SK-N-SH (cell line): ENCODE data around the gene ATP8B1. TPM values are rescaled to one million over a fixed set of nuclear protein-coding genes. Genes with fewer than 3 reads are reported as not detected.

ENCODE experiments used
- CTCF ChIA-PET: fragments of 300-600, 350-600 bp; formaldehyde crosslinking; extraction: SDS; loops from one replicate; lab custom pipeline; 2021; lab: Yijun Ruan, JAX
- POLR2A ChIA-PET: fragments of 350-600 bp; sonication (Branson Sonifier 250); formaldehyde crosslinking; extraction: SDS; loops from one replicate; lab custom pipeline; 2020; ENCODE audit warnings: antibody characterized with exemption, inconsistent platforms; lab: Yijun Ruan, JAX
- DNase-seq: peaks from one replicate; pipeline ENCODE4 v3.0.0; 2012
- H2AFZ ChIP-seq: fragments of 200-600 bp; sonication (generic); 2 replicates; pipeline ENCODE4 v1.8.1; 2016; ENCODE audit warnings: antibody characterized with exemption, mild to moderate bottlenecking, low read depth
- H3F3A ChIP-seq: fragments of 200-600 bp; sonication (generic); replicated peaks from 2 replicates; pipeline ENCODE3; 2016; ENCODE audit warnings: antibody characterized with exemption, mild to moderate bottlenecking; ENCODE audit not compliant: insufficient read depth
- H3K27ac ChIP-seq, 2 experiments: fragments of 200-500 bp in 1 of 2; fragments of 200-600 bp in 1 of 2; sonication (Bioruptor generic) in 1 of 2; sonication (generic), shearing (Covaris generic) in 1 of 2; 2 replicates each; pipeline versions ENCODE4 v1.5.1 to v1.6.1; 2014 to 2016; ENCODE audit warnings: low read depth in 2 of 2, inconsistent platforms in 1 of 2, low read length in 1 of 2, mild to moderate bottlenecking in 1 of 2, mixed read lengths in 1 of 2
- H3K27me3 ChIP-seq: fragments of 200-600 bp; sonication (generic), shearing (Covaris generic); 2 replicates; pipeline ENCODE4 v1.6.1; 2016; ENCODE audit warnings: mixed run types; ENCODE audit not compliant: insufficient read depth
- H3K36me3 ChIP-seq, 2 experiments: fragments of 200-500 bp in 1 of 2; fragments of 200-600 bp in 1 of 2; sonication (Bioruptor generic) in 1 of 2; sonication (generic) in 1 of 2; replicated peaks in 1 of 2; 2 replicates each; pipeline versions ENCODE3 to v1.5.1; 2014 to 2016; ENCODE audit warnings: low read length in 1 of 2, mild to moderate bottlenecking in 1 of 2; ENCODE audit not compliant: insufficient read depth in 2 of 2, control insufficient read depth in 1 of 2
- H3K4me1 ChIP-seq, 2 experiments: fragments of 200-500 bp in 1 of 2; fragments of 200-600 bp in 1 of 2; sonication (Bioruptor generic) in 1 of 2; sonication (generic), shearing (Covaris generic) in 1 of 2; 2 replicates each; pipeline versions ENCODE4 v1.5.1 to v1.6.1; 2014 to 2016; ENCODE audit warnings: low read depth in 1 of 2, low read length in 1 of 2, mixed run types in 1 of 2; ENCODE audit not compliant: insufficient read depth in 2 of 2, control insufficient read depth in 1 of 2
- H3K4me2 ChIP-seq: fragments of 200-600 bp; sonication (generic), shearing (Covaris generic); 2 replicates; pipeline ENCODE4 v1.6.1; 2017; ENCODE audit warnings: mixed run types
- H3K4me3 ChIP-seq, 2 experiments: fragments of 200-500 bp in 1 of 2; fragments of 200-600 bp in 1 of 2; sonication (Bioruptor generic) in 1 of 2; sonication (generic), shearing (Covaris generic) in 1 of 2; 2 replicates each; pipeline versions ENCODE4 v1.5.1 to v1.8.1; 2014 to 2016; ENCODE audit warnings: low read depth in 2 of 2, inconsistent platforms in 1 of 2, low read length in 1 of 2, mild to moderate bottlenecking in 1 of 2, mixed read lengths in 1 of 2, moderate library complexity in 1 of 2
- H3K79me2 ChIP-seq: fragments of 200-600 bp; sonication (generic); 2 replicates; pipeline ENCODE4 v1.8.1; 2017; ENCODE audit warnings: mild to moderate bottlenecking; ENCODE audit not compliant: insufficient read depth
- H3K9ac ChIP-seq: fragments of 200-600 bp; sonication (generic); 2 replicates; pipeline ENCODE4 v1.6.1; 2017; ENCODE audit warnings: mixed run types
- H3K9me2 ChIP-seq: fragments of 200-600 bp; sonication (generic); 2 replicates; pipeline ENCODE4 v1.6.1; 2017; ENCODE audit warnings: mixed run types
- H3K9me3 ChIP-seq: fragments of 200-600 bp; sonication (generic); 2 replicates; pipeline ENCODE4 v1.6.1; 2017; ENCODE audit warnings: mixed run types, mild to moderate bottlenecking, moderate library complexity
- H4K20me1 ChIP-seq: fragments of 200-600 bp; sonication (generic); 2 replicates; pipeline ENCODE4 v1.6.1; 2017; ENCODE audit warnings: mild to moderate bottlenecking, mixed run types; ENCODE audit not compliant: insufficient read depth
- CTCF ChIP-seq: fragments of 200-600 bp; sonication (generic); IDR thresholded peaks from 2 replicates; pipeline ENCODE4 v1.6.1; 2017; ENCODE audit warnings: antibody characterized with exemption, mild to moderate bottlenecking, moderate library complexity
- ELF1 ChIP-seq: IDR thresholded peaks from 2 replicates; pipeline ENCODE4 v1.4.0; 2012
- EP300 ChIP-seq, 2 experiments: IDR thresholded peaks; 2 replicates each; pipeline versions ENCODE4 v1.4.0 to v1.6.1; 2012; ENCODE audit warnings: borderline replicate concordance in 1 of 2, low read depth in 1 of 2, low read length in 1 of 2
- EZH2phosphoT487 ChIP-seq: fragments of 200-600 bp; sonication (generic); IDR thresholded peaks from 2 replicates; pipeline ENCODE4 v1.6.1; 2017; ENCODE audit warnings: low read depth, mixed run types, mild to moderate bottlenecking, antibody characterized with exemption, moderate library complexity, borderline replicate concordance
- FOSL2 ChIP-seq: IDR thresholded peaks from 2 replicates; pipeline ENCODE4 v1.4.0; 2012; ENCODE audit warnings: low read depth, mild to moderate bottlenecking, moderate library complexity, borderline replicate concordance
- FOXJ3 ChIP-seq: sonication (generic); formaldehyde crosslinking; IDR thresholded peaks from 2 replicates; pipeline ENCODE4 v1.5.1; 2020; ENCODE audit warnings: mild to moderate bottlenecking, missing genetic modification reagents
- FOXM1 ChIP-seq: IDR thresholded peaks from 2 replicates; pipeline ENCODE4 v1.4.0; 2012; ENCODE audit warnings: low read depth, mild to moderate bottlenecking
- GABPA ChIP-seq: IDR thresholded peaks from 2 replicates; pipeline ENCODE4 v1.4.0; 2012; ENCODE audit warnings: low read depth, mild to moderate bottlenecking
- JUND ChIP-seq: IDR thresholded peaks from 2 replicates; pipeline ENCODE4 v1.4.0; 2012
- MXI1 ChIP-seq: IDR thresholded peaks from 2 replicates; pipeline ENCODE4 v1.6.1; 2012; ENCODE audit warnings: mild to moderate bottlenecking, low read depth, low read length, improper control_type of control experiment
- POLR2AphosphoS5 ChIP-seq: IDR thresholded peaks from 2 replicates; pipeline ENCODE4 v1.6.1; 2012; ENCODE audit warnings: low read depth, low read length
- RAD21 ChIP-seq: IDR thresholded peaks from 2 replicates; pipeline ENCODE4 v1.6.1; 2012; ENCODE audit warnings: mild to moderate bottlenecking, low read length
- RXRA ChIP-seq: IDR thresholded peaks from 2 replicates; pipeline ENCODE4 v1.4.0; 2012; ENCODE audit warnings: low read depth, mild to moderate bottlenecking, borderline replicate concordance
- TAF1 ChIP-seq: IDR thresholded peaks from 2 replicates; pipeline ENCODE4 v1.6.1; 2012; ENCODE audit warnings: low read depth, mild to moderate bottlenecking, low read length, moderate library complexity, borderline replicate concordance
- TCF12 ChIP-seq: IDR thresholded peaks from 2 replicates; pipeline ENCODE4 v1.4.0; 2012
- USF1 ChIP-seq: IDR thresholded peaks from 2 replicates; pipeline ENCODE4 v1.4.0; 2012; ENCODE audit warnings: low read depth, borderline replicate concordance
- WGBS: methylation state at CpG from one replicate; pipeline ENCODE4 v1.1.6; 2017; ENCODE audit warnings: low lambda C conversion rate; 5-methylcytosine and 5-hydroxymethylcytosine counted together
- polyA plus RNA-seq, 3 experiments: library from polyadenylated mRNA; depleted of rRNA; stranded (reverse); fragments of >200 nt; gene quantifications; 2 replicates each; pipeline ENCODE4 v1.2.3, GENCODE V29; 2012
- TF ChIP-seq, protein P1 (sequence below): IDR thresholded peaks from 2 replicates; pipeline ENCODE4 v1.4.0; 2012; ENCODE audit warnings: low read depth, borderline replicate concordance
- TF ChIP-seq, protein P2 (sequence below): IDR thresholded peaks from 2 replicates; pipeline ENCODE4 v1.4.0; 2012; ENCODE audit warnings: low read depth
- TF ChIP-seq, protein P3 (sequence below): IDR thresholded peaks from 2 replicates; pipeline ENCODE4; 2012
- TF ChIP-seq, protein P4 (sequence below): fragments of 150-350 bp; IDR thresholded peaks from 2 replicates; pipeline ENCODE4 v1.6.1; 2016; ENCODE audit warnings: mild to moderate bottlenecking, low read depth, low read length

The ATP8B1 gene
- polyA plus RNA-seq, 1 of the 3 experiments (the other 2 are of a cell fraction): 43.8 TPM

GRCh38 chr18:57771193-57771592 lies 31.9 kb downstream of the ATP8B1 start:
- Histone ChIP-seq H3K9me3 (no peaks in the 10 kb centered on the region), H3K27me3 (no peaks in the 10 kb centered on the region), H3K4me2 (no peak overlapping the region), H3K4me3 (no peak overlapping the region), H3K79me2 (peaks cover 99% of the 10 kb centered on the region), H3K9ac (no peak overlapping the region), H3F3A (peaks cover 44% of the 10 kb centered on the region), H2AFZ (no peak overlapping the region), H3K27ac (no peak overlapping the region), H4K20me1 (peaks cover 91% of the 10 kb centered on the region), H3K9me2 (no peaks in the 10 kb centered on the region), H3K36me3 (peaks cover 0 to 20% of the 10 kb centered on the region in 2 experiments), H3K4me1 (peaks cover 3 to 81% of the 10 kb centered on the region in 2 experiments; a peak in 3 of 4 replicates)
- POLR2A ChIA-PET: no interaction called here
- no peak for TF ChIP-seq MXI1
- TF ChIP-seq ELF1: no peak
- TF ChIP-seq EZH2phosphoT487: no peak
- WGBS: 92% methylated on average over 3 of the region's 3 CpGs
- DNase-seq: no peak
- CTCF ChIA-PET: no interaction called here

DNA sequence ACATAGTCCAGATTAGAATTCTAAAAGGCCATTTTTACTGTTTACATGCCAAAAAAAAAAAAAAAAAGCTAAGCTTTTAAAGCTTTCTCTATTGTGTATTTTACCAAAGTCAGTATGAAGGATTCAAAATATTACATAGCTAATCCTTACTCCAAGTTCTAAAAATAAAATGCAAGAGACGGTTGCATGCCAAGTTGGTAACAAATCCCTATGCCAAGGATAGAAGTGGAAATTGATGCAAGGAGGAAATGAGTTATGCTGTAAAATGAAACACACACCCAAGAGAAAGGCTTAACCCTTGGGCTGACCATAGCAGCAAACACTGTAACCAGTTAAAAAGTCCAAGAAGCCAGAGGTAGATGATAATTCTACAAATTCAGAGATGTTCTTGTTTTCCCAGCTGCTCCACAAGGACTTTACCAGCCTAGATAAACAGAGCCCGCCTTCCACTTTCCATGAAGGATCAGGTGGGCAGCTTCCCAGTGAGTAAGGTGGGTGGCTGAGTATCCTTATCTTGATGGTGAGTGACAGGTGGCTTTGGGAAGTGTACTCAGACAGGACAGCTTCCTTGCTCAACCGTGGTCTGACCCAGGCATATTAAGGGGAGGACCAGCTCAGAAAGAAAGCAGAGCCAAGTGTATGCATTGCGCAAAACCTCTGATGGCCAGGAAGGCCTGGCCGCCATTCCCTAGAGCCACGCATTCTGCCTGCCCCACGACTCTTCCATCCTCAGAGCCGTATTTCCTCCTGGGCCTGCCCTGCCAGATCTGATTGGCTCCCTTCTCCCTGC lies 34.4 kb downstream of the ATP8B1 start:
- H3K27ac ChIP-seq: peak overlapping the region; percentile 24 to 74; a peak in 2 of 4 replicates
- peaks cover 37% of the 10 kb centered on the region for H3F3A ChIP-seq
- DNase-seq: no peak
- no peak overlapping the region for H2AFZ ChIP-seq
- POLR2A ChIA-PET: no interaction called here
- 66% methylated on average over 4 of the region's 8 CpGs for WGBS
- H3K27me3 ChIP-seq: no peaks in the 10 kb centered on the region
- CTCF ChIA-PET: no interaction called here
- peak overlapping the region in 1 of 2 experiments; percentile 24; a peak in 1 of 4 replicates for H3K4me3 ChIP-seq
- peaks cover 99% of the 10 kb centered on the region for H3K79me2 ChIP-seq
- peak overlapping the region; percentile 44 for H3K4me2 ChIP-seq
- no peak overlapping the region for H3K9ac ChIP-seq
- H3K9me2 ChIP-seq: no peaks in the 10 kb centered on the region
- H3K4me1 ChIP-seq: peaks cover 3 to 72% of the 10 kb centered on the region in 2 experiments; a peak in 3 of 4 replicates
- H3K9me3 ChIP-seq: no peaks in the 10 kb centered on the region
- H3K36me3 ChIP-seq: peaks cover 0 to 17% of the 10 kb centered on the region in 2 experiments
- H4K20me1 ChIP-seq: peaks cover 86% of the 10 kb centered on the region
- TF ChIP-seq TAF1 (no peak; the same call in 1 of the 2 replicates), POLR2AphosphoS5 (peak; percentile 47; the same call in 1 of the 2 replicates), RXRA (no peak), JUND (peak; percentile 38; the same call in 1 of the 2 replicates), USF1 (no peak), ELF1 (peak; percentile 27; the same call in 1 of the 2 replicates), TCF12 (peak; percentile 72), CTCF (no peak), RAD21 (no peak), FOSL2 (no peak), FOXJ3 (no peak), FOXM1 (no peak), GABPA (no peak), EP300 (IDR thresholded peaks at IDR 0.05; ENCODE audit: borderline replicate concordance in 1 of 2, low read depth in 1 of 2, low read length in 1 of 2) (peak in 1 of 2 experiments; percentile 80; a peak in 1 of 4 replicates)
- TF ChIP-seq, protein P1, sequence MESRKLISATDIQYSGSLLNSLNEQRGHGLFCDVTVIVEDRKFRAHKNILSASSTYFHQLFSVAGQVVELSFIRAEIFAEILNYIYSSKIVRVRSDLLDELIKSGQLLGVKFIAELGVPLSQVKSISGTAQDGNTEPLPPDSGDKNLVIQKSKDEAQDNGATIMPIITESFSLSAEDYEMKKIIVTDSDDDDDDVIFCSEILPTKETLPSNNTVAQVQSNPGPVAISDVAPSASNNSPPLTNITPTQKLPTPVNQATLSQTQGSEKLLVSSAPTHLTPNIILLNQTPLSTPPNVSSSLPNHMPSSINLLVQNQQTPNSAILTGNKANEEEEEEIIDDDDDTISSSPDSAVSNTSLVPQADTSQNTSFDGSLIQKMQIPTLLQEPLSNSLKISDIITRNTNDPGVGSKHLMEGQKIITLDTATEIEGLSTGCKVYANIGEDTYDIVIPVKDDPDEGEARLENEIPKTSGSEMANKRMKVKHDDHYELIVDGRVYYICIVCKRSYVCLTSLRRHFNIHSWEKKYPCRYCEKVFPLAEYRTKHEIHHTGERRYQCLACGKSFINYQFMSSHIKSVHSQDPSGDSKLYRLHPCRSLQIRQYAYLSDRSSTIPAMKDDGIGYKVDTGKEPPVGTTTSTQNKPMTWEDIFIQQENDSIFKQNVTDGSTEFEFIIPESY: no peak
- TF ChIP-seq, protein P2, sequence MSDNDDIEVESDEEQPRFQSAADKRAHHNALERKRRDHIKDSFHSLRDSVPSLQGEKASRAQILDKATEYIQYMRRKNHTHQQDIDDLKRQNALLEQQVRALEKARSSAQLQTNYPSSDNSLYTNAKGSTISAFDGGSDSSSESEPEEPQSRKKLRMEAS: peak; percentile 16; the same call in 1 of the 2 replicates
- TF ChIP-seq, protein P3, sequence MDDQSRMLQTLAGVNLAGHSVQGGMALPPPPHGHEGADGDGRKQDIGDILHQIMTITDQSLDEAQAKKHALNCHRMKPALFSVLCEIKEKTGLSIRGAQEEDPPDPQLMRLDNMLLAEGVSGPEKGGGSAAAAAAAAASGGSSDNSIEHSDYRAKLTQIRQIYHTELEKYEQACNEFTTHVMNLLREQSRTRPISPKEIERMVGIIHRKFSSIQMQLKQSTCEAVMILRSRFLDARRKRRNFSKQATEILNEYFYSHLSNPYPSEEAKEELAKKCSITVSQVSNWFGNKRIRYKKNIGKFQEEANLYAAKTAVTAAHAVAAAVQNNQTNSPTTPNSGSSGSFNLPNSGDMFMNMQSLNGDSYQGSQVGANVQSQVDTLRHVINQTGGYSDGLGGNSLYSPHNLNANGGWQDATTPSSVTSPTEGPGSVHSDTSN: peak; percentile 73
- TF ChIP-seq, protein P4, sequence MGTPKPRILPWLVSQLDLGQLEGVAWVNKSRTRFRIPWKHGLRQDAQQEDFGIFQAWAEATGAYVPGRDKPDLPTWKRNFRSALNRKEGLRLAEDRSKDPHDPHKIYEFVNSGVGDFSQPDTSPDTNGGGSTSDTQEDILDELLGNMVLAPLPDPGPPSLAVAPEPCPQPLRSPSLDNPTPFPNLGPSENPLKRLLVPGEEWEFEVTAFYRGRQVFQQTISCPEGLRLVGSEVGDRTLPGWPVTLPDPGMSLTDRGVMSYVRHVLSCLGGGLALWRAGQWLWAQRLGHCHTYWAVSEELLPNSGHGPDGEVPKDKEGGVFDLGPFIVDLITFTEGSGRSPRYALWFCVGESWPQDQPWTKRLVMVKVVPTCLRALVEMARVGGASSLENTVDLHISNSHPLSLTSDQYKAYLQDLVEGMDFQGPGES: no peak
